ENCODE data around the gene P2RY13.

- no peak for TF ChIP-seq CTCF (conservative IDR thresholded peaks at IDR 0.05; ENCODE audit: low read length)
- no peak for TF ChIP-seq EZH2phosphoT487 (IDR thresholded peaks at IDR 0.05; ENCODE audit: borderline replicate concordance, low read depth, low read length)
Observed at GRCh38 chr3:151278230-151278629, 51.1 kb downstream of the P2RY13 start, which contains the start of gene P2RY14.
